OCI-LY7 (cell line): ENCODE results near the gene VEPH1. TPM values are rescaled to one million over a fixed set of nuclear protein-coding genes. Genes with fewer than 3 reads are reported as not detected.

ENCODE experiments used
- BruUV-seq: library from RNA; stranded (reverse); fragments of 400-500 nt; replicated peaks from 2 replicates; lab custom pipeline; 2021; lab: Mats Ljungman, UMichigan
- CTCF ChIA-PET: fragments of 300-600 bp; sonication (Branson Sonifier 250); formaldehyde crosslinking; loops from one replicate; lab custom pipeline; 2022; ENCODE audit warnings: antibody characterized with exemption; ENCODE audit not compliant: unreplicated experiment; lab: Charles Lee
- POLR2A ChIA-PET: fragments of 300-600 bp; sonication (Branson Sonifier 250); formaldehyde crosslinking; loops from one replicate; lab custom pipeline; 2022; ENCODE audit warnings: antibody characterized with exemption; lab: Charles Lee
- DNase-seq: peaks from one replicate; pipeline ENCODE4 v3.0.0-alpha.2; 2015; ENCODE audit warnings: low spot score
- H2AFZ ChIP-seq: fragments of 200-600 bp; sonication (generic), shearing (Covaris generic); 2 replicates; pipeline ENCODE4 v1.6.1; 2014; ENCODE audit warnings: mild to moderate bottlenecking, antibody characterized with exemption, low read length, moderate library complexity
- H3K27ac ChIP-seq: fragments of 200-600 bp; sonication (generic); 2 replicates; pipeline ENCODE4 v1.5.1; 2014; ENCODE audit warnings: mixed run types, low read depth, mild to moderate bottlenecking, moderate library complexity, low read length, inconsistent platforms; ENCODE audit not compliant: poor library complexity, severe bottlenecking
- H3K36me3 ChIP-seq: fragments of 200-600 bp; sonication (generic); 2 replicates; pipeline ENCODE4 v1.6.1; 2014; ENCODE audit warnings: mild to moderate bottlenecking, antibody characterized with exemption, low read length, moderate library complexity, mixed read lengths; ENCODE audit not compliant: insufficient read depth
- H3K4me1 ChIP-seq: fragments of 200-600 bp; sonication (generic); 2 replicates; pipeline ENCODE4 v1.5.1; 2014; ENCODE audit warnings: mild to moderate bottlenecking, low read length; ENCODE audit not compliant: insufficient read depth, poor library complexity, severe bottlenecking
- H3K4me2 ChIP-seq: fragments of 200-600 bp; sonication (generic); 2 replicates; pipeline ENCODE4 v1.6.1; 2014; ENCODE audit warnings: mild to moderate bottlenecking, low read length
- H3K4me3 ChIP-seq: fragments of 200-600 bp; sonication (generic); 2 replicates; pipeline ENCODE4 v1.5.1; 2014; ENCODE audit warnings: mild to moderate bottlenecking, low read depth, low read length; ENCODE audit not compliant: poor library complexity, severe bottlenecking
- H3K79me2 ChIP-seq: fragments of 200-600 bp; sonication (generic); 2 replicates; pipeline ENCODE4 v1.6.1; 2016; ENCODE audit warnings: low read depth, mild to moderate bottlenecking, low read length, moderate library complexity, mixed read lengths; ENCODE audit not compliant: insufficient read depth
- H3K9me2 ChIP-seq: fragments of 200-600 bp; sonication (generic); 2 replicates; pipeline ENCODE4 v1.6.1; 2016; ENCODE audit warnings: mild to moderate bottlenecking, low read length, mixed read lengths; ENCODE audit not compliant: insufficient read depth
- H3K9me3 ChIP-seq: fragments of 200-600 bp; sonication (generic); 2 replicates; pipeline ENCODE4 v1.6.1; 2014; ENCODE audit warnings: mild to moderate bottlenecking, mixed run types, low read length, mixed read lengths
- H4K20me1 ChIP-seq: fragments of 200-600 bp; sonication (generic); 2 replicates; pipeline ENCODE4 v1.6.1; 2014; ENCODE audit warnings: mild to moderate bottlenecking, antibody characterized with exemption, low read length, moderate library complexity, mixed read lengths; ENCODE audit not compliant: insufficient read depth
- CTCF ChIP-seq: fragments of 200-600 bp; sonication (generic); conservative IDR thresholded peaks from 2 replicates; pipeline ENCODE4 v1.5.1; 2014; ENCODE audit warnings: mild to moderate bottlenecking, antibody characterized with exemption, low read length, moderate library complexity, mixed read lengths
- EZH2phosphoT487 ChIP-seq: fragments of 200-600 bp; sonication (generic); IDR thresholded peaks from 2 replicates; pipeline ENCODE4 v1.6.1; 2018; ENCODE audit warnings: low read depth, borderline replicate concordance, mild to moderate bottlenecking, mixed run types, antibody characterized with exemption, low read length, moderate library complexity, mixed read lengths
- intact Hi-C: fragments of 100-400 bp; cut with micrococcal nuclease; formaldehyde crosslinking; loops from one replicate; pipeline ENCODE4 v1.10.0; 2022; ENCODE audit not compliant: unreplicated experiment
- total RNA-seq, 2 experiments: library from RNA; depleted of rRNA in 1 of 2; stranded (reverse); fragments of >200 nt in 1 of 2; shearing (Covaris generic) in 1 of 2; gene quantifications; 2 replicates each; pipeline ENCODE4 v1.2.3, GENCODE V29; 2014 to 2022

Gene VEPH1
- total RNA-seq, 2 experiments from 2014 or later = not detected

GRCh38 chr3:157294953-157295352 lies 208.3 kb downstream of the VEPH1 start:
- TF ChIP-seq CTCF (no peak), EZH2phosphoT487 (no peak)
- no peaks in the 10 kb centered on the region for H3K79me2 ChIP-seq
- H3K4me2 ChIP-seq = no peak overlapping the region
- H2AFZ ChIP-seq = no peak overlapping the region
- POLR2A ChIA-PET = interaction anchor here (0.7 to 1.5 kb wide), 4 partner anchors 10 to 1776 kb away, joined by 3 read pairs; no protein-coding TSS in a partner anchor
- CTCF ChIA-PET = no interaction called here
- no peak overlapping the region for H3K4me3 ChIP-seq
- H4K20me1 ChIP-seq = no peaks in the 10 kb centered on the region
- no peaks in the 10 kb centered on the region for H3K9me2 ChIP-seq
- DNase-seq = no peak
- BruUV-seq = no TSS peak
- H3K9me3 ChIP-seq = no peaks in the 10 kb centered on the region
- intact Hi-C loops = no loop called here
- no peaks in the 10 kb centered on the region for H3K36me3 ChIP-seq
- H3K4me1 ChIP-seq = no peaks in the 10 kb centered on the region
- no peak overlapping the region for H3K27ac ChIP-seq

- intact Hi-C loops = no loop called here
- H3K79me2 ChIP-seq = no peaks in the 10 kb centered on the region
- no peaks in the 10 kb centered on the region for H3K36me3 ChIP-seq
- ChIA-PET POLR2A (interaction anchor here (0.7 to 1.5 kb wide), 2 partner anchors 10 to 1775 kb away, joined by 3 read pairs; no protein-coding TSS in a partner anchor), CTCF (no interaction called here)
- no peak overlapping the region for H3K27ac ChIP-seq
- no peaks in the 10 kb centered on the region for H3K9me3 ChIP-seq
- H4K20me1 ChIP-seq = no peaks in the 10 kb centered on the region
- DNase-seq = no peak
- BruUV-seq = no TSS peak
- no peaks in the 10 kb centered on the region for H3K4me1 ChIP-seq
- H3K4me3 ChIP-seq = no peak overlapping the region
- no peak overlapping the region for H3K4me2 ChIP-seq
- TF ChIP-seq EZH2phosphoT487 = no peak
- H2AFZ ChIP-seq = no peak overlapping the region
- H3K9me2 ChIP-seq = no peaks in the 10 kb centered on the region
Observed at GRCh38 chr3:157294491-157294890, 208.7 kb downstream of the VEPH1 start.

- Histone ChIP-seq H2AFZ (no peak overlapping the region), H3K79me2 (no peaks in the 10 kb centered on the region), H3K27ac (no peak overlapping the region), H3K4me2 (no peak overlapping the region), H3K4me1 (no peaks in the 10 kb centered on the region), H3K9me3 (no peaks in the 10 kb centered on the region), H4K20me1 (no peaks in the 10 kb centered on the region), H3K9me2 (no peaks in the 10 kb centered on the region), H3K36me3 (no peaks in the 10 kb centered on the region), H3K4me3 (no peak overlapping the region)
- ChIA-PET POLR2A (no interaction called here), CTCF (no interaction called here)
- no peak for DNase-seq
- intact Hi-C loops = no loop called here
- no TSS peak for BruUV-seq
- no peak for TF ChIP-seq CTCF
- no peak for TF ChIP-seq EZH2phosphoT487
Observed at GRCh38 chr3:157290766-157291165, 212.4 kb downstream of the VEPH1 start.
